ENCODE data around the gene HRH4. TPM values are rescaled to one million over a fixed set of nuclear protein-coding genes. Genes with fewer than 3 reads are reported as not detected.

The HRH4 gene
- total and polyA plus RNA-seq, 2 donors (not counting 3 experiments of a cell fraction or from before 2014, with no cell fraction given), result 0.03 TPM; not detected in 1

DNA sequence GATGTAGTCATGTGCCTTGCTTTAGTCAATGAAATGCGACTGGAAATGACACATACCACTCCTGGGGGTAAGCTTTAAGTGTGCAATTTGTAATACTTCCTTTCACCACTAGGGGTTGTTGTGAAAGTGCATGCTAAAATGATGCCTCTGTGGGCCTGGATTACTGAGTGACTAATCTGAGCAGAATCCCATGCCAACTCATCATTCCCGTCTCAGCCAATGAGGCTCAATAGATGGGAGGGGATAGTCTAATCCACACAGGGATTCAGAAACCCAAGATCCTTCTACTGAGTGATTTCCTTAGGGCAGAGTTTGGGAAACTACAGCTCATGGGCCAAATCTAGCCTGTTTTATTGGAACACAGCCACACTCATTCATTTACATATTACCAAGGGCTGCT is 54.0 kb downstream of the HRH4 start:
- no peaks in the 10 kb centered on the region for H4K20me1 ChIP-seq (replicated peaks; ENCODE audit: control insufficient read depth, extremely low read depth, insufficient read depth, low read length)
- H3K9me3 ChIP-seq (replicated peaks; ENCODE audit: control insufficient read depth, insufficient read depth, low read length), result no peaks in the 10 kb centered on the region
- ChIA-PET CTCF (interaction anchor here (0.7 to 1.5 kb wide), 12 partner anchors 9 to 1465 kb away, joined by 3 to 13 read pairs (median 3); no protein-coding TSS in a partner anchor), POLR2A (no interaction called here)
- H3K4me1 ChIP-seq (ENCODE audit: control insufficient read depth, extremely low read depth, insufficient read depth, low read length), result no peaks in the 10 kb centered on the region
- H3K36me3 ChIP-seq (ENCODE audit: control insufficient read depth in 2 of 2, extremely low read depth in 1 of 2, insufficient read depth in 2 of 2, low read length in 2 of 2), result no peaks in the 10 kb centered on the region
- no peak overlapping the region for H3K4me2 ChIP-seq (ENCODE audit: insufficient read depth, low read length)
- no peak overlapping the region for H3K9ac ChIP-seq (replicated peaks; ENCODE audit: extremely low read depth, insufficient read depth, low read length)
- dilution Hi-C loops (cut with MboI; ENCODE audit: extremely low pct_ligation_motif_present, low sequenced_read_pairs) (no loop called here), intact Hi-C loops (cut with micrococcal nuclease) (no loop called here)
- H3K79me2 ChIP-seq (ENCODE audit: control insufficient read depth, insufficient read depth, low read length), result no peaks in the 10 kb centered on the region
- H3K27me3 ChIP-seq (ENCODE audit: control insufficient read depth in 2 of 2, insufficient read depth in 2 of 2, low read length in 2 of 2), result peaks cover 0 to 4% of the 10 kb centered on the region in 2 experiments
- no peak overlapping the region for H2AFZ ChIP-seq (ENCODE audit: low read depth, low read length)
- no TSS peak for BruUV-seq (replicated peaks)
- no peak overlapping the region for H3K4me3 ChIP-seq (replicated peaks in 1 of 3; ENCODE audit: insufficient read depth in 1 of 3, low read depth in 1 of 3, low read length in 3 of 3)
- no peak for FAIRE-seq
- TF ChIP-seq, protein P1, sequence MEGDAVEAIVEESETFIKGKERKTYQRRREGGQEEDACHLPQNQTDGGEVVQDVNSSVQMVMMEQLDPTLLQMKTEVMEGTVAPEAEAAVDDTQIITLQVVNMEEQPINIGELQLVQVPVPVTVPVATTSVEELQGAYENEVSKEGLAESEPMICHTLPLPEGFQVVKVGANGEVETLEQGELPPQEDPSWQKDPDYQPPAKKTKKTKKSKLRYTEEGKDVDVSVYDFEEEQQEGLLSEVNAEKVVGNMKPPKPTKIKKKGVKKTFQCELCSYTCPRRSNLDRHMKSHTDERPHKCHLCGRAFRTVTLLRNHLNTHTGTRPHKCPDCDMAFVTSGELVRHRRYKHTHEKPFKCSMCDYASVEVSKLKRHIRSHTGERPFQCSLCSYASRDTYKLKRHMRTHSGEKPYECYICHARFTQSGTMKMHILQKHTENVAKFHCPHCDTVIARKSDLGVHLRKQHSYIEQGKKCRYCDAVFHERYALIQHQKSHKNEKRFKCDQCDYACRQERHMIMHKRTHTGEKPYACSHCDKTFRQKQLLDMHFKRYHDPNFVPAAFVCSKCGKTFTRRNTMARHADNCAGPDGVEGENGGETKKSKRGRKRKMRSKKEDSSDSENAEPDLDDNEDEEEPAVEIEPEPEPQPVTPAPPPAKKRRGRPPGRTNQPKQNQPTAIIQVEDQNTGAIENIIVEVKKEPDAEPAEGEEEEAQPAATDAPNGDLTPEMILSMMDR (IDR thresholded peaks at IDR 0.05; ENCODE audit: extremely low read depth in 1 of 2, insufficient read depth in 1 of 2, low read depth in 1 of 2, low read length in 2 of 2), result peak; percentile 47 to 49
- peak; percentile 31 for TF ChIP-seq FOS (IDR thresholded peaks at IDR 0.05; ENCODE audit: borderline replicate concordance, insufficient read depth, low read length)
- TF ChIP-seq POLR2A (IDR thresholded peaks at IDR 0.05; ENCODE audit: low read depth, low read length), result no peak
- no peak for TF ChIP-seq GATA2 (IDR thresholded peaks at IDR 0.05; ENCODE audit: insufficient read depth, insufficient read length, low read depth, low read length)
- TF ChIP-seq MYC (IDR thresholded peaks at IDR 0.05; ENCODE audit: low read depth, low read length), result no peak
- TF ChIP-seq POLR2AphosphoS5 (IDR thresholded peaks at IDR 0.05; ENCODE audit: insufficient read depth, low read depth, low read length), result no peak
- H3K27ac ChIP-seq (ENCODE audit: insufficient read depth, low read depth, low read length), result no peak overlapping the region
- peak; percentile 31 for DNase-seq (ENCODE audit: low read depth, low spot score)
- H3K9me1 ChIP-seq (replicated peaks; ENCODE audit: control insufficient read depth, extremely low read depth, insufficient read depth, low read length), result no peaks in the 10 kb centered on the region

DNA sequence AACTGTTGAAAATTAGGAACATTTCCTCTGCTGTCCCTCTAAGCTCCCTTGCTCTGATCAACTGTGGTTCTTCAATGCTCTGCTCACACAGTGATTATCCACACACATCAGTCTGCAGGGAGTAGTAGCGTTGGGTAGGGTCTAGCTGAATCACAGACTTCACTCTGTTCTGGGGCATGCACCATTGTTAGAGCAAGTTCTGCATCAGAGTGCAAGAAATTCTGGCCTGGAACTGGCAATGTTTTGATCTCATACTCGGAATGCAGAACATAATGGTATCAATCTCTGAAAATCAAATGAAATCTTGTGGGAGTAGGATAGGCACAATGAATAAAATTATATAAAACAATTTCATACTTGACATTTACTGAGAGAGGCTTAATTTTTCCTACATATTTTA is 55.3 kb downstream of the HRH4 start:
- Histone ChIP-seq H2AFZ (ENCODE audit: low read depth, low read length) (no peak overlapping the region), H3K9me3 (replicated peaks; ENCODE audit: control insufficient read depth, insufficient read depth, low read length) (no peaks in the 10 kb centered on the region), H3K9me1 (replicated peaks; ENCODE audit: control insufficient read depth, extremely low read depth, insufficient read depth, low read length) (no peaks in the 10 kb centered on the region), H3K4me1 (ENCODE audit: control insufficient read depth, extremely low read depth, insufficient read depth, low read length) (no peaks in the 10 kb centered on the region), H3K4me3 (replicated peaks in 1 of 3; ENCODE audit: insufficient read depth in 1 of 3, low read depth in 1 of 3, low read length in 3 of 3) (no peak overlapping the region), H3K4me2 (ENCODE audit: insufficient read depth, low read length) (no peak overlapping the region), H4K20me1 (replicated peaks; ENCODE audit: control insufficient read depth, extremely low read depth, insufficient read depth, low read length) (no peaks in the 10 kb centered on the region), H3K27ac (ENCODE audit: insufficient read depth, low read depth, low read length) (no peak overlapping the region), H3K9ac (replicated peaks; ENCODE audit: extremely low read depth, insufficient read depth, low read length) (no peak overlapping the region), H3K79me2 (ENCODE audit: control insufficient read depth, insufficient read depth, low read length) (no peaks in the 10 kb centered on the region), H3K36me3 (ENCODE audit: control insufficient read depth in 2 of 2, extremely low read depth in 1 of 2, insufficient read depth in 2 of 2, low read length in 2 of 2) (no peaks in the 10 kb centered on the region), H3K27me3 (ENCODE audit: control insufficient read depth in 2 of 2, insufficient read depth in 2 of 2, low read length in 2 of 2) (peaks cover 0 to 5% of the 10 kb centered on the region in 2 experiments)
- dilution Hi-C loops (cut with MboI; ENCODE audit: extremely low pct_ligation_motif_present, low sequenced_read_pairs), result no loop called here
- POLR2A ChIA-PET, result no interaction called here
- TF ChIP-seq, protein P2, sequence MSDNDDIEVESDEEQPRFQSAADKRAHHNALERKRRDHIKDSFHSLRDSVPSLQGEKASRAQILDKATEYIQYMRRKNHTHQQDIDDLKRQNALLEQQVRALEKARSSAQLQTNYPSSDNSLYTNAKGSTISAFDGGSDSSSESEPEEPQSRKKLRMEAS (IDR thresholded peaks at IDR 0.05; ENCODE audit: insufficient read depth, insufficient read length), result no peak
- TF ChIP-seq POLR2AphosphoS5 (IDR thresholded peaks at IDR 0.05; ENCODE audit: insufficient read depth, low read depth, low read length) (no peak), GATA2 (IDR thresholded peaks at IDR 0.05; ENCODE audit: insufficient read depth, insufficient read length, low read depth, low read length) (no peak), FOS (IDR thresholded peaks at IDR 0.05; ENCODE audit: borderline replicate concordance, insufficient read depth, low read length) (no peak), JUN (IDR thresholded peaks at IDR 0.05; ENCODE audit: borderline replicate concordance, insufficient read depth, insufficient read length, low read depth) (no peak), MYC (IDR thresholded peaks at IDR 0.05; ENCODE audit: low read depth, low read length) (no peak), EZH2 (IDR thresholded peaks at IDR 0.05; ENCODE audit: borderline replicate concordance, low read depth, low read length, severe bottlenecking) (no peak), POLR2A (IDR thresholded peaks at IDR 0.05; ENCODE audit: low read depth, low read length) (no peak)
- TF ChIP-seq, protein P1 (IDR thresholded peaks at IDR 0.05; ENCODE audit: extremely low read depth in 1 of 2, insufficient read depth in 1 of 2, low read depth in 1 of 2, low read length in 2 of 2), result no peak
- CTCF ChIA-PET, result no interaction called here
- DNase-seq (ENCODE audit: low read depth, low spot score) (no peak), FAIRE-seq (no peak)
- no TSS peak for BruUV-seq (replicated peaks)
- intact Hi-C loops (cut with micrococcal nuclease), result no loop called here
